ENCODE results near the gene CDH13. TPM values are rescaled to one million over a fixed set of nuclear protein-coding genes. Genes with fewer than 3 reads are reported as not detected.

CDH13 gene
- total and polyA plus RNA-seq, 2 donors (not counting 3 experiments of a cell fraction or from before 2014, with no cell fraction given) = 96.6 to 124 TPM

DNA sequence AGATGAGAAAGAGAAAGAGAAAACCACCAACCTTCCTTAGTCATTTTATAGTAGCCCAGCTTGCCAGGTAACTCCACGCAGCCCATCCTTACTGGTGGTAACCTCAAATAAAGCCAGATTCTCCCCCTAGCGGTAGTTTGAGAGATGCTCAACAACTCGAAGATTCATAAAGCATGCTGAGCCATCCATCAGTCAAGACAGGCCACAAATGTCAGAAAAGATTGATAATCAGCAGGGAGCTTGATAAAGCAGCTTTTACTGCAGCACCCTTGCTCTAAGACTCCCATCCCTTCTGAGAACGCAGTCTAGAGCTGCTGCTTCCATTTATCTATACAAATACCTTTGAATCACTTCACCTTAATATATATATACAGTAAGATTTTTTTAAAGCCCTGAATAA lies 729.5 kb downstream of the CDH13 start:
- no peak overlapping the region for H2AFZ ChIP-seq (ENCODE audit: low read depth, low read length)
- POLR2A ChIA-PET = interaction anchor here (0.7 kb wide), 1 partner anchor 452 kb away, joined by 6 read pairs; no protein-coding TSS in a partner anchor
- H3K9ac ChIP-seq (replicated peaks; ENCODE audit: extremely low read depth, insufficient read depth, low read length) = no peak overlapping the region
- H3K9me1 ChIP-seq (replicated peaks; ENCODE audit: control insufficient read depth, extremely low read depth, insufficient read depth, low read length) = no peaks in the 10 kb centered on the region
- CTCF ChIA-PET = interaction anchor here (0.8 to 3.9 kb wide), 28 partner anchors 11 to 1092 kb away, joined by 3 to 23 read pairs (median 6); no protein-coding TSS in a partner anchor
- H3K27me3 ChIP-seq (ENCODE audit: control insufficient read depth in 2 of 2, insufficient read depth in 2 of 2, low read length in 2 of 2) = no peaks in the 10 kb centered on the region
- H3K4me3 ChIP-seq (replicated peaks in 1 of 3; ENCODE audit: insufficient read depth in 1 of 3, low read depth in 1 of 3, low read length in 3 of 3) = no peak overlapping the region
- dilution Hi-C loops (cut with MboI; ENCODE audit: extremely low pct_ligation_motif_present, low sequenced_read_pairs) = no loop called here
- no peaks in the 10 kb centered on the region for H4K20me1 ChIP-seq (replicated peaks; ENCODE audit: control insufficient read depth, extremely low read depth, insufficient read depth, low read length)
- DNase-seq (ENCODE audit: low read depth, low spot score) (peak; percentile 70), FAIRE-seq (peak; percentile 72)
- H3K79me2 ChIP-seq (ENCODE audit: control insufficient read depth, insufficient read depth, low read length) = no peaks in the 10 kb centered on the region
- no peaks in the 10 kb centered on the region for H3K9me3 ChIP-seq (replicated peaks; ENCODE audit: control insufficient read depth, insufficient read depth, low read length)
- H3K4me2 ChIP-seq (ENCODE audit: insufficient read depth, low read length) = no peak overlapping the region
- no peaks in the 10 kb centered on the region for H3K36me3 ChIP-seq (ENCODE audit: control insufficient read depth in 2 of 2, extremely low read depth in 1 of 2, insufficient read depth in 2 of 2, low read length in 2 of 2)
- BruUV-seq (replicated peaks) = no TSS peak
- H3K27ac ChIP-seq (ENCODE audit: insufficient read depth, low read depth, low read length) = no peak overlapping the region
- no peaks in the 10 kb centered on the region for H3K4me1 ChIP-seq (ENCODE audit: control insufficient read depth, extremely low read depth, insufficient read depth, low read length)
- TF ChIP-seq EZH2 (IDR thresholded peaks at IDR 0.05; ENCODE audit: borderline replicate concordance, low read depth, low read length, severe bottlenecking) = no peak
- TF ChIP-seq MYC (IDR thresholded peaks at IDR 0.05; ENCODE audit: low read depth, low read length) = no peak
- TF ChIP-seq, protein P1, sequence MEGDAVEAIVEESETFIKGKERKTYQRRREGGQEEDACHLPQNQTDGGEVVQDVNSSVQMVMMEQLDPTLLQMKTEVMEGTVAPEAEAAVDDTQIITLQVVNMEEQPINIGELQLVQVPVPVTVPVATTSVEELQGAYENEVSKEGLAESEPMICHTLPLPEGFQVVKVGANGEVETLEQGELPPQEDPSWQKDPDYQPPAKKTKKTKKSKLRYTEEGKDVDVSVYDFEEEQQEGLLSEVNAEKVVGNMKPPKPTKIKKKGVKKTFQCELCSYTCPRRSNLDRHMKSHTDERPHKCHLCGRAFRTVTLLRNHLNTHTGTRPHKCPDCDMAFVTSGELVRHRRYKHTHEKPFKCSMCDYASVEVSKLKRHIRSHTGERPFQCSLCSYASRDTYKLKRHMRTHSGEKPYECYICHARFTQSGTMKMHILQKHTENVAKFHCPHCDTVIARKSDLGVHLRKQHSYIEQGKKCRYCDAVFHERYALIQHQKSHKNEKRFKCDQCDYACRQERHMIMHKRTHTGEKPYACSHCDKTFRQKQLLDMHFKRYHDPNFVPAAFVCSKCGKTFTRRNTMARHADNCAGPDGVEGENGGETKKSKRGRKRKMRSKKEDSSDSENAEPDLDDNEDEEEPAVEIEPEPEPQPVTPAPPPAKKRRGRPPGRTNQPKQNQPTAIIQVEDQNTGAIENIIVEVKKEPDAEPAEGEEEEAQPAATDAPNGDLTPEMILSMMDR (IDR thresholded peaks at IDR 0.05; ENCODE audit: extremely low read depth in 1 of 2, insufficient read depth in 1 of 2, low read depth in 1 of 2, low read length in 2 of 2) = peak; percentile 72 to 74
- TF ChIP-seq MAX (IDR thresholded peaks at IDR 0.05; ENCODE audit: insufficient read depth, insufficient read length) = no peak
- no peak for TF ChIP-seq FOS (IDR thresholded peaks at IDR 0.05; ENCODE audit: borderline replicate concordance, insufficient read depth, low read length)
- intact Hi-C loops (cut with micrococcal nuclease) = loop anchor here (1.0 to 5.0 kb wide), 4 partner anchors 12 to 1093 kb away; no protein-coding TSS in a partner anchor

Measured in endothelial cell of umbilical vein (primary cell).